Measurements from ENCODE around the gene ZNF398. TPM values are rescaled to one million over a fixed set of nuclear protein-coding genes. Genes with fewer than 3 reads are reported as not detected.

The ZNF398 gene
- total RNA-seq, 1 donor from 2014 or later = 15.1 TPM

- intact Hi-C loops (cut with micrococcal nuclease) = loop anchor here (1.0 to 10.0 kb wide), 12 partner anchors 8 to 1889 kb away; partner anchors contain the start of genes AGAP3, FASTK, PDIA4 and TMUB1
Observed at GRCh38 chr7:149195180-149196150, 48.2 kb downstream of the ZNF398 start, which contains the start of gene ZNF282. Gene ZNF282, plus strand, starts transcription at chr7:149195546. Its CDS starts 44 bp downstream, at chr7:149195590.

GRCh38 chr7:149196151-149196704, 49.0 kb downstream of the ZNF398 start:
- intact Hi-C loops (cut with micrococcal nuclease) = loop anchor here (2.0 to 10.0 kb wide), 4 partner anchors 43 to 1889 kb away; partner anchors contain the start of genes AGAP3, FASTK, TMUB1 and ZNF212

GRCh38 chr7:149196705-149197171, 49.5 kb downstream of the ZNF398 start:
- intact Hi-C loops (cut with micrococcal nuclease) = loop anchor here (2.0 to 10.0 kb wide), 4 partner anchors 42 to 1888 kb away; partner anchors contain the start of genes AGAP3, FASTK, TMUB1 and ZNF212

GRCh38 chr7:149197675-149198074, 50.4 kb downstream of the ZNF398 start:
- intact Hi-C loops (cut with micrococcal nuclease) = loop anchor here (2.0 to 10.0 kb wide), 4 partner anchors 41 to 1887 kb away; partner anchors contain the start of genes AGAP3, FASTK, TMUB1 and ZNF212

DNA sequence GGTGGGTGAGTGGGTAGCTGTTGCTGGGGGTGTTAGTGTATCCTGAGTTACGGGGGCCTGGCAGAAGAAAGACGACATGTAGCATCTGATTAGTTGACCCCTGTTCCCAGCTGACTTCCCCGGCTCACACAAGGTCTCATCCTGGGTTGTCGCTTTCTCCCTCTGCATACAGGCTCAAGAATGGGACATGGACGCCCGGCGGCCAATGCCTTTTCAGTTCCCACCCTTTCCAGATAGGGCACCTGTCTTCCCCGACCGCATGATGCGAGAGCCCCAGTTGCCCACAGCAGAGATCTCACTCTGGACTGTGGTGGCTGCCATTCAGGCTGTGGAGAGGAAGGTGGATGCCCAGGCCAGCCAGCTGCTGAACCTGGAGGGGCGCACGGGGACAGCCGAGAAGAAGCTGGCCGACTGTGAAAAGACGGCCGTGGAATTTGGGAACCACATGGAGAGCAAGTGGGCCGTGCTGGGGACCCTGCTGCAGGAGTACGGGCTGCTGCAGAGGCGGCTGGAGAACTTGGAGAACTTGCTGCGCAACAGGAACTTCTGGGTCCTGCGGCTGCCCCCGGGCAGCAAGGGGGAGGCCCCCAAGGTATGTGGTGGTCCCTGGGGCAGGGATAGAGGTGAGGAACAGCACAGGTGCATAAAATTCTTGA, 51.0 kb downstream of the ZNF398 start:
- intact Hi-C loops (cut with micrococcal nuclease) = loop anchor here (5.0 to 10.0 kb wide), 3 partner anchors 404 to 1887 kb away; partner anchors contain the start of genes AGAP3, FASTK and TMUB1

GRCh38 chr7:149199234-149199995, 52.2 kb downstream of the ZNF398 start:
- intact Hi-C loops (cut with micrococcal nuclease) = loop anchor here (5.0 to 10.0 kb wide), 3 partner anchors 403 to 1885 kb away; partner anchors contain the start of genes AGAP3, FASTK and TMUB1

GRCh38 chr7:149202831-149203231, 55.6 kb downstream of the ZNF398 start:
- intact Hi-C loops (cut with micrococcal nuclease) = loop anchor here (1.0 to 2.0 kb wide), 2 partner anchors 8 to 56 kb away; partner anchors contain the start of genes ZNF282 and ZNF398

DNA sequence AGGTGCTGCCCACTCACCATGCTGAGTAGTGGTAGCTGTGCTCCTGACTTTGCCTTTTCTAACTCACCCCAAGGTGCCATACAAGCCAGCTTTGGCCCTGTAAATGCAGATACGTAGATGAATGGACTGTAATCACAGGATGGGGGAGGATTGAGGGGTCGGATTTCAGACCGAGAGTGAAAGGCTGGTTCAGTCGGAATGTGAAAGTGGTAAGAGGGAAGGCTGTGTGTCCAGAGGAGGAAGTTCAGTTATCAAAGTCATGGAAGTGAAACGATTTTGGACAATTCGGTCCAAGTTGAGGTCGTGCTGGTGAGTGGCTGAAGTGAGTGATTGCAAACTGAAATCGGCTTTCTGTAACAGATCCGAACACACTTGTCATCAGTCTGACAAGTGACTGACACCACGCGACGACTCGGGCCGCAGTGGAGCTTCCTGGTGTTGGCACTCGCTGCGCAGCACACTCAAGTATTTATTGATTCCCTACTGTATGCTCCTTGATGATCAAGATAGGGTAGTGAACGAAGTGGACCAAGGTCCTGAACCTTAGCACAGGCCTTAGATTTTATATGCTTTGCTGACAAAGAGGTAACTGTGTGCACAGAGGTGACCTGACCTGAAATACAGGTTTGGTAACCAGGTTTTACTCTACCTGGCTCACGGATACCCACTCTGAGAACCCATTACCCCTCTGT, 58.6 kb downstream of the ZNF398 start:
- intact Hi-C loops (cut with micrococcal nuclease) = no loop called here

DNA sequence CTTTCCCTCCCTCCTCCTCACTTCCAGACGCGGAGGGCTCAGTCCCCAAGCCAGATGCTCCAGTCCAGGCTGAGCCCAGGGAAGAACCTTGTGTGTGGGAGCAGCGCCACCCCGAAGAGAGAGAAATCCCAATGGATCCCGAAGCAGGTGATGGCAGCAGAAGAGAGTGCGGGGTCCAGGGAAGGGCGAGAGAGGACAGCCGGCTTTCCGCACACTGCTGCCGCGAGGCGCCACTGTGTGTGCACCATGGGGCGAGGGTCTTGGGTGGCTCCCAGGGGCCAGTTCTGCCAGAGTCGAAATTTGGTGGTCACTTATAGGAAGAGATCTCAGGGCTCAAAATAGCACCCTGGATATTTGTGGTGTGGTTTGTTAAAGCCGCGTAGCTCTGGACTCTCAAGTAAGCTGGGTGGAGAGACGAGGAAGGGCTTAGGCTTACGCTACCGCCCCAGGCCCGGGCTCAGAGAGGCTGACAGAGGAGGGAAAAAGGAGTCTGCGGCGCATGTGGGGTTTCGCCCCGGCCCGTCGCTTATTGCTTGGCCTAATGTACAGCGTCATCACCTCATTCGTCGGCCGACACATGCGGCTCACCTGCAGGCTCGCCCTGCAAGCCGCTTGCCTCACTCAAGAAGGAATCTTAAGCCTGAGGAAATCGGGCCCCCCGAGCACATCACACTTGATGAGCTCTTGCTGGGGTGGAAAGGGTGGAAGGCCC, 60.2 kb downstream of the ZNF398 start:
- intact Hi-C loops (cut with micrococcal nuclease) = loop anchor here (2.0 kb wide), 1 partner anchor 13 kb away; the partner anchor contains the start of gene ZNF282

- intact Hi-C loops (cut with micrococcal nuclease) = loop anchor here (1.0 to 2.0 kb wide), 3 partner anchors 15 to 288 kb away; partner anchors contain the start of genes ZNF212, ZNF282 and ZNF746
Observed at GRCh38 chr7:149209518-149210269, 62.4 kb downstream of the ZNF398 start.

- intact Hi-C loops (cut with micrococcal nuclease) = no loop called here
Observed at GRCh38 chr7:149210551-149210950, 63.3 kb downstream of the ZNF398 start.

- intact Hi-C loops (cut with micrococcal nuclease) = no loop called here
Observed at GRCh38 chr7:149214020-149214720, 66.9 kb downstream of the ZNF398 start.

DNA sequence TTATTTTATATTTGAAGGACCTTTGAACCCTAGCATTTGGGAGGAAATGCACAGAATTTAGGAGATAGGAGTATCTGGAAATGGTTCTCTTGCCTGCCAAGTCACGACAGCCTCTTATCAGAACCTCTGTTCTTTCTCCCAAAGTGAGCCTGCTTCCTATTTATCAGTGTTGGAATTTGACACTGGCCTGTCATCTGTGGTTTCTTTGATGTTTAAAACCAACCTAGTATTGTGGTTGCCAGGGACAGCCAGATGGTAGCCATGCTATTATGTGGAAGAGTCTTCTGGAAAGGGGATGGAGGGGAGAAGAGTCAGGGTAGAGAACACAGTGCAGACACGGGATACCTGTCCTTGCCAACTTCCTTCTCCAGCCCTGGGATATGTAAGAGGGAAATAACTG, 69.1 kb downstream of the ZNF398 start:
- intact Hi-C loops (cut with micrococcal nuclease) = no loop called here

GRCh38 chr7:149217570-149217969, 70.3 kb downstream of the ZNF398 start:
- intact Hi-C loops (cut with micrococcal nuclease) = no loop called here

DNA sequence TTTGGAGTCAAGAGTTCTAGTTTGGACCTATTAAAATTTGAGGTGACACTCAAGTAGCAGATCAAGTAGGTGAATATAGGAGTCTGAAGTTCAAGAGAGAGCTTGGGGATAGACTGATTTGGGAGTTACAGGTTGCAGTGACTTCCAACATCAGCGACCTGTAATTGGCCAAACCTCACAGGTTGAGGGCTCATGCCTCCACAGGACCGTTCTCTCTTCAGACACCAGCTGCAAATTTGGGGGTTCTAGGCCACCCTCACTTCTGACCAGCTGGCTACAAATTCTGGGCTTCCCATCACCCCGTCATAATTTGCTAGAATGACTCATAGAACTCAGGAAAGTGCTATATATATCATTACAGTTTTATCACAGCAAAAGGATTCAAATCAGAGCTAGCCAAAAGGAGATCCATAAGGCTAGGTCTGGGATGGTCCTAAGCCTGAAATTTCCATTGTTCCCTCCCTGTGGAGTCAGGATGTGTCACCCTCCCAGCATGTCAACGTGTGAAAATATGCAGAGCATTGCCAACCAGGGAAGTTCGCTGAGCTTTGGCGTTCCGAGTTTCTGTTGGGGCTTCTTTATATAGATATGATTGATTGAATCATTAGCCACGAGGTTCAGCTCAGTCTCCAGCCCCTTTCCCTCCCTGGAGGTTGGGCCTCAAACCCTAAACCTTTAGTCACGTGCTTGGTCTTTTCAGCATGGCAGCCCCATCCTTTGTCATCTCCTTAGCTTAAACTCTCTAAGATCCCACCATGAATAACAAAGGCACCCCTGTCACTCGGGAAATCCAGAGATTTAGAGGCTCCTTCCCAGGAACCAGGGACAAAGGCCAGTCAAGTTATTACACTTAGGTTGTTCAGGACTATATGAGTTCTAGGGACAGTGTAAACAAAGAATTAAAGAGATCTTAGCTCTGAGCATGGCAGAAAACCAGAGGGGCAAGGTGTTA, 71.5 kb downstream of the ZNF398 start:
- intact Hi-C loops (cut with micrococcal nuclease) = no loop called here

- intact Hi-C loops (cut with micrococcal nuclease) = no loop called here
Observed at GRCh38 chr7:149220534-149220933, 73.3 kb downstream of the ZNF398 start.

Data from T-helper 1 cell treated with Interleukin-12 subunit alpha and Interleukin-12 subunit beta and Interleukin-4 antibody, amounts not matched to agents 30 ng/mL and 1 ng/mL, for 36 hours (primary cell).